Endothelial cell of umbilical vein (primary cell): ENCODE measurements around the gene DNASE1.

Source experiments
- CTCF ChIP-seq, 2 donors: IDR thresholded peaks; 1 replicate in 1 of 2; 2 replicates in 1 of 2; pipeline ENCODE4 v1.5.1; 2011; ENCODE audit warnings: low read length in 2 of 2, mild to moderate bottlenecking in 2 of 2, moderate library complexity in 2 of 2, control low read depth in 1 of 2, inconsistent platforms in 1 of 2, low read depth in 1 of 2; ENCODE audit not compliant: insufficient read depth in 1 of 2; ENCODE audit errors: extremely low read depth in 1 of 2
- POLR2A ChIP-seq: IDR thresholded peaks from 2 replicates; pipeline ENCODE4 v1.6.1; 2012; ENCODE audit warnings: low read depth, mild to moderate bottlenecking, control low read depth, low read length

- TF ChIP-seq CTCF (IDR thresholded peaks at IDR 0.05; ENCODE audit: extremely low read depth in 1 of 2, insufficient read depth in 1 of 2, low read depth in 1 of 2, low read length in 2 of 2) (no peak), POLR2A (no peak)
Observed at GRCh38 chr16:3637371-3637923, 17.0 kb upstream of the DNASE1 start.
